ENCODE results near the gene RABGAP1L. TPM values are rescaled to one million over a fixed set of nuclear protein-coding genes. Genes with fewer than 3 reads are reported as not detected.

RABGAP1L gene
- total RNA-seq, 4 donors from 2014 or later = 48.2 to 102 (median 59.1) TPM

GRCh38 chr1:174938281-174939007 lies 779.1 kb downstream of the RABGAP1L start:
- 47% methylated on average over 6 of the region's 6 CpGs for WGBS
- Histone ChIP-seq H3K4me3 (no peak overlapping the region), H3K27ac (no peak overlapping the region), H3K9me3 (no peaks in the 10 kb centered on the region), H3K36me3 (no peaks in the 10 kb centered on the region), H3K4me1 (peaks cover 6% of the 10 kb centered on the region), H3K27me3 (no peaks in the 10 kb centered on the region)
- TF ChIP-seq CTCF (IDR thresholded peaks at IDR 0.05) (no peak), POLR2AphosphoS5 (IDR thresholded peaks at IDR 0.05) (no peak), POLR2A (IDR thresholded peaks at IDR 0.05) (no peak), EP300 (IDR thresholded peaks at IDR 0.05) (no peak)
- DNase-seq (ENCODE audit: low spot score in 2 of 2) = no peak

GRCh38 chr1:174939775-174940545 lies 780.6 kb downstream of the RABGAP1L start:
- H3K27ac ChIP-seq = no peak overlapping the region
- TF ChIP-seq POLR2A (IDR thresholded peaks at IDR 0.05) (no peak), CTCF (IDR thresholded peaks at IDR 0.05) (no peak), POLR2AphosphoS5 (IDR thresholded peaks at IDR 0.05) (no peak), EP300 (IDR thresholded peaks at IDR 0.05) (no peak)
- no peak for DNase-seq (ENCODE audit: low spot score in 2 of 2)
- H3K9me3 ChIP-seq = no peaks in the 10 kb centered on the region
- 94% methylated on average over 3 of the region's 3 CpGs for WGBS
- H3K27me3 ChIP-seq = no peaks in the 10 kb centered on the region
- H3K4me3 ChIP-seq = no peak overlapping the region
- peaks cover 6% of the 10 kb centered on the region for H3K4me1 ChIP-seq
- no peaks in the 10 kb centered on the region for H3K36me3 ChIP-seq

- H3K27ac ChIP-seq = no peak overlapping the region
- no peak for DNase-seq (ENCODE audit: low spot score in 2 of 2)
- no peak for TF ChIP-seq CTCF (IDR thresholded peaks at IDR 0.05)
- TF ChIP-seq POLR2A (IDR thresholded peaks at IDR 0.05) = no peak
- no peak for TF ChIP-seq EP300 (IDR thresholded peaks at IDR 0.05)
- TF ChIP-seq POLR2AphosphoS5 (IDR thresholded peaks at IDR 0.05) = no peak
- no peak overlapping the region for H3K4me3 ChIP-seq
- no peaks in the 10 kb centered on the region for H3K36me3 ChIP-seq
- H3K4me1 ChIP-seq = peaks cover 6% of the 10 kb centered on the region
- no peaks in the 10 kb centered on the region for H3K9me3 ChIP-seq
- H3K27me3 ChIP-seq = no peaks in the 10 kb centered on the region
- WGBS = 92% methylated on average over 3 of the region's 3 CpGs
These were observed 781.4 kb downstream of the RABGAP1L start for GRCh38 chr1:174940646-174941175.

- WGBS = 62% methylated on average over 2 of the region's 2 CpGs
- Histone ChIP-seq H3K27ac (no peak overlapping the region), H3K36me3 (no peaks in the 10 kb centered on the region), H3K4me3 (no peak overlapping the region), H3K27me3 (no peaks in the 10 kb centered on the region), H3K4me1 (peaks cover 6% of the 10 kb centered on the region), H3K9me3 (no peaks in the 10 kb centered on the region)
- no peak for DNase-seq (ENCODE audit: low spot score in 2 of 2)
- TF ChIP-seq EP300 (IDR thresholded peaks at IDR 0.05) = no peak
- no peak for TF ChIP-seq POLR2A (IDR thresholded peaks at IDR 0.05)
- no peak for TF ChIP-seq CTCF (IDR thresholded peaks at IDR 0.05)
- no peak for TF ChIP-seq POLR2AphosphoS5 (IDR thresholded peaks at IDR 0.05)
These were observed 783.4 kb downstream of the RABGAP1L start for GRCh38 chr1:174942547-174943255.
